Measurements from ENCODE around the gene PLXNB1. TPM values are rescaled to one million over a fixed set of nuclear protein-coding genes. Genes with fewer than 3 reads are reported as not detected.
A peak's percentile ranks its signal among the peaks of the same experiment; 100 is the strongest.
"Not testable (repeated sequence)": the region's sequence is repeated elsewhere in the genome, so short reads cannot be mapped to it uniquely, and the experiment has no call there.

Gene PLXNB1
- total RNA-seq, 1 experiment from 2014 or later, result 7.0 TPM

DNA sequence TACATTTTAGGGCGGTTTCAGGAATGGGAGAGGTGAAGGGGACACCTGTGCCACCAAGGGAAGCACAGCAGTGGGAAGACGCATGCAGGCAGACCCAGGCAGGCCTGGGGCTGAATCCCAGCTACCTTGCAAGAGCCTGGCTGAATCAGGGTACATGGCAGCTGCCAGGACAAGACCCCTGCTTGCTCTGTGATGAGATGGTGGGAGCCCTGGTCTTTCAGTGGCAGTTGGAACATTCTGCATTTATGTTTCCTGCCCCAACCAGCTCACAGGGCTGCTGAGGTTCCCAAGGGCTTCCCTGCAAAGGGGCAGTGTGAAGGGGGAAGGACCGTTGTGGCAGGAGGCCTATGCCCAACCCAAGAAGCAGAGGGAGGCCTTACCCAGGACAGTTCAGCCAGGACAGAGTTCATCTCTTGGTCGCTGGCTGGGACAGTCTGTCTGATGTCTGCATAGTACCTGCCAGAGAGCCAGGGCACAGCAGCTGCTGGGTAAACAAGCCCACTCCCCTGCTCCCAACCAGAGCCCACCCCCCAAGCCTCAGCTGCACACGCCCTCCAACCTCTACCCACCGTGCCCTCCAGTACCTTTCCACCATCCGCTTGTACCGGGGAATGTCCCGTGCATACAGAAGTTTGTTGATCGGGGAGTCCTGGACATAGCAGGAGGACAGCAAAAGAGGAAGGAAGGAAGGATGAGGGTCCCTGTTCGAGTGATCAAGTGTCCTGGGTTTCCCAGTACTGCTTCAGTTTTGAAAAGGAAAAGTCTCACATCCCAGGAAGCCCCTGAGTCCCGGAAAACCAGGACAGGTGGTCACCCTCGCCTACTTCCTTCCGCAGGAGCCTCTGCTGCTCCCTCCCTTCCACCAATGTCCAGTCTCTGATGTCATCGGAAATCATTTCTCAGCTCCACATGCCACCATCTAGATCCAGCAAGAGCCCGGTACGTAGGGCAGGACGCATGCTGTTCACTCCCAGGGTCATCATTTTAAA lies 23.1 kb downstream of the PLXNB1 start:
- Histone ChIP-seq H3K27me3 (no peaks in the 10 kb centered on the region), H3K36me3 (no peaks in the 10 kb centered on the region), H3K9me3 (no peaks in the 10 kb centered on the region), H3K4me3 (no peak overlapping the region)
- DNase-seq, result no peak

DNA sequence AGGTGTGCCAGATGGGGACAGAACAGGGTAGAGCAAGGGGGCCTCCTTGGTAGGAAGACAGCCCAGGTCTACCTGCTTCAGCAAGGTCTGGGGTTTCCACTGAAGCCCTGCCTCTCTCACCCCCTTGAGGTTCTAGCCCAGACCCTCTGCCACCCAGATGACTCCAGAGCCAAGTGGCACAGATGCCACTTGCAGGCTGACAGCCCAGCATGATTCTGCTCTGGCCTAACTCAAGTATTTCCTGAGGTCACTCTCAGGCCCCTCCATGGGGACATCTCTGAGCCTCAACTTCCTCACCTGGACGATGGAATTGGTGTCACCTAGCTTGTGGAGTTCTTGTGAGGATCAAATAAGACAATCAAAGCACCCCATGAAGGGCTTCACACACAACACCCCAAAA lies 23.9 kb downstream of the PLXNB1 start:
- H3K36me3 ChIP-seq, result no peaks in the 10 kb centered on the region
- H3K4me3 ChIP-seq, result no peak overlapping the region
- H3K27me3 ChIP-seq, result no peaks in the 10 kb centered on the region
- H3K9me3 ChIP-seq, result no peaks in the 10 kb centered on the region
- no peak for DNase-seq

DNA sequence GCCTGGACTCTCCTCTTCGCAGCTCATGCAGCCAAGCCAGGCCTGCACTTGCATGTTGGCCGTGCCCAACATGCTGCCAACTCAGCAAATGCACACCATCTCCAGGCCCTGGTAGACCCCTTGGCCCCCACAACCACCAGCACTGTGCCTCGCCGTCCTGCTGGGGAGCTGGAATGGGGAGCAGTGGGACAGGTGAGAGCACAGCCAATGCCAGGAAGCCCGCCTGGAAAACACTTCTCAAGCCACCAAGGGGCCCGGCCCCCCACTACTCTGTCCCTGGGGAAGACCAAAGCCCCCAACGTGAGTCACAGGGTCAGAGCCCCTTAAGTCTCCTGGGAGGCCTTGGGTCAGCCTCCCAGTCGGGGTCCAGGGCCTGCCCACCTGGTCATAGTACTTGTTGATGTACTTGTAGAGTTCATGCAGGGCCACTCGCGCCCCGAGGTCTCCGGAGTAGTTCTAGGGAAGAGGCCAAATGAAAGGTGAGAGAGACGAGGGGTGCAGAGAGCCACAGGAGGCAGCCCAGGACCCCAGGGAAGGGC lies 24.5 kb downstream of the PLXNB1 start:
- Histone ChIP-seq H3K27me3 (no peaks in the 10 kb centered on the region), H3K4me3 (no peak overlapping the region), H3K9me3 (no peaks in the 10 kb centered on the region), H3K36me3 (no peaks in the 10 kb centered on the region)
- no peak for DNase-seq

GRCh38 chr3:48404440-48405342 lies 25.2 kb downstream of the PLXNB1 start:
- DNase-seq, result no peak
- Histone ChIP-seq H3K36me3 (no peaks in the 10 kb centered on the region), H3K4me3 (no peak overlapping the region), H3K9me3 (no peaks in the 10 kb centered on the region), H3K27me3 (no peaks in the 10 kb centered on the region)

- Histone ChIP-seq H3K27me3 (no peaks in the 10 kb centered on the region), H3K4me3 (no peak overlapping the region), H3K36me3 (no peaks in the 10 kb centered on the region), H3K9me3 (no peaks in the 10 kb centered on the region)
- no peak for DNase-seq
Observed at GRCh38 chr3:48403533-48404439, 26.1 kb downstream of the PLXNB1 start.

DNA sequence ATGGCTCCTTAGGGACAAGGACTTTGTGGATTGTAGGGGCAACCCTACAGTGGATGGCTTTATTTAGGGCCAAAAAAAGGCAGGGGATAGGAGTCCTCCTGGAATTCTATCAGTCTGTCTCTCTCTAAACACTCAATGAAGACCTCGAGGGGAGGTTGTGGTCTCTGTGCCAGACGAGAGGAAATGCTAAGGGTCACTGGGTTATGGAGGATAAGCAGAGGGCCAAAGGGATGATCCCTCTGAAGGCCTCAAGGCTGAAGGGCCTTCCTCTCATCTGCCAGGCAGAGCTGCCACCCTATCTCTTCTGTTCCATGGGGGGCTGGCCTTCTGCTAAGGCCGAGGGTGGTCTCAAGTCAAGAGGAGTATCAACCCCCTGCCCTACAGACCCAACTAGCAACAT lies 27.0 kb downstream of the PLXNB1 start:
- DNase-seq, result no peak
- no peaks in the 10 kb centered on the region for H3K27me3 ChIP-seq
- H3K4me3 ChIP-seq, result no peak overlapping the region
- no peaks in the 10 kb centered on the region for H3K36me3 ChIP-seq
- H3K9me3 ChIP-seq, result no peaks in the 10 kb centered on the region

- peak; percentile 91 for DNase-seq
- Histone ChIP-seq H3K27me3 (no peaks in the 10 kb centered on the region), H3K36me3 (no peaks in the 10 kb centered on the region), H3K9me3 (no peaks in the 10 kb centered on the region), H3K4me3 (no peak overlapping the region)
Observed at GRCh38 chr3:48402281-48402732, 27.6 kb downstream of the PLXNB1 start.

- H3K27me3 ChIP-seq, H3K4me3 ChIP-seq, H3K36me3 ChIP-seq, DNase-seq, H3K9me3 ChIP-seq: not testable (repeated sequence)
Observed at GRCh38 chr3:48401434-48401901, 28.4 kb downstream of the PLXNB1 start.

- no peaks in the 10 kb centered on the region for H3K36me3 ChIP-seq
- no peak overlapping the region for H3K4me3 ChIP-seq
- DNase-seq, result no peak
- no peaks in the 10 kb centered on the region for H3K27me3 ChIP-seq
- H3K9me3 ChIP-seq, result no peaks in the 10 kb centered on the region
Observed at GRCh38 chr3:48400824-48401433, 29.0 kb downstream of the PLXNB1 start.

DNA sequence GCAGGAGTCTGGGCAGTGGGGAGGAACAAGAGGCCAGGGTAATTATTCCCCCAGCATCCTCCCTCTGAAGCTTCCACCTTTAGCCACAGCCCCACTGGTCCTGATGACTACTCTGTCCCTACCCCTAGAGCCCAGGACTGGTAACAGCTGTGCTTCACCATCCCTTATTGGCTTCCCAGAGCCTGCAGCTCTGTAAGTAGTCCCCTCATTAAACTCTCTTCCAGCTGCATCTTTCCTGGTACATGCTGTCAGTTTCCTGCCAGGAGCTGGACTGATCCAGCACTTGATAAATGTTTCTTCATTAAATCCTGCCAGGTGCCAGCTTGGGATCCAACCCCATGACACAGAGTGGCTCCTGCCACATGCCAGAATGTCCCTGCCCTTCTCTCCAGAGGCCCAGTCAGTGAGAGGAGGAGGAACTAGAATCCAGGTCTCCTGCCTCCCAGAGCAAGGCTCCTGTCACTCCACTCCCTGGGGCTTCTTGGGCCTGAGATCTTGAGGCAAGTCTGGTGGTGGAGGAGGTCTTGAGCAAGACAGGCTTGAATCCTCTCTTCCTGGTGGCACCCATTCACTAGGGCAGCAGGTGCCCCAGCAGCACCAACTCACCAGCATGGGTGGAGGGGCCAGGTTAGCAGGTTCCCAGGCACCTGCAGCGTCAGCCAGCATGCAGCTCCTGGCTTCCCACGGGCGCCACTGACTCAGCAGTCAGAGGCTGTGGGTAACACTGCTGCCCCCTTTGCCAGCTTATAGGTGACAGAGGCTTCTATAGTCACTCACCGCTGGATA lies 30.3 kb downstream of the PLXNB1 start:
- Histone ChIP-seq H3K27me3 (no peaks in the 10 kb centered on the region; the same call in 1 of the 2 replicates), H3K4me3 (no peak overlapping the region), H3K36me3 (no peaks in the 10 kb centered on the region), H3K9me3 (no peaks in the 10 kb centered on the region)
- DNase-seq, result no peak

DNA sequence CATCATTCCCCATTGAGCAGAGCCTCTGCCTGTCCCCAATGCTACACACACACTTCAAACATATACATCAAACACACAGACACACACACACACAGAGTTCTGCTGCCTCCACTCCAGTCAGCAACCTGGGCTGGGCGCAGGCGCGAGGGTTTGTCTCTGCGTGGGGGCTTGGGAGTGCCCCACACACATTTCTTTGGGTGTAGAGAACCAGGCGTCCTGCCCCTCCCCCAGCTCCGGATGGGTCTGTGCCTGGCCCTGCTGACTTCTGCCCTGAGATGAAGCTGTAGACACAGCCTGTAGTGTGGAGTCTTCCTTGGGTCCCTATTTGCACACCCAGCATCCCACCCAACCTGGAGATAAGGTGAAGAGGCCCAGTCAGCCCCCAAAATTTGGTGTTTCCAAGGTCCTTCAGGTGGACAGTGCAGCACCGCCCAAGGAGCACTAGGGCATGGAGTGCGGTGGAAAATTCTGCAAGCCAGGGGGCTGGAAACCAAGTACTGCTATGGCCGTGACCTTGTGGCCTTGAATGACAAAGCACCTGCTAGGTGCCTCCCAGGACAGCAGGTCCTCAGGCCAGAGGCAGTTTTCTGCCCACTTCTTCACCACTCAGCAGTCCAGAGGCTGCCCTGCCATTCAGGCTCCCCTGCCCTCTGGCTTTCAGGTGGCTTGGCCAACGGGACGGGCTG lies 31.0 kb downstream of the PLXNB1 start:
- no peaks in the 10 kb centered on the region for H3K36me3 ChIP-seq
- H3K27me3 ChIP-seq, result no peaks in the 10 kb centered on the region; the same call in 1 of the 2 replicates
- no peaks in the 10 kb centered on the region for H3K9me3 ChIP-seq
- no peak overlapping the region for H3K4me3 ChIP-seq
- no peak for DNase-seq

DNA sequence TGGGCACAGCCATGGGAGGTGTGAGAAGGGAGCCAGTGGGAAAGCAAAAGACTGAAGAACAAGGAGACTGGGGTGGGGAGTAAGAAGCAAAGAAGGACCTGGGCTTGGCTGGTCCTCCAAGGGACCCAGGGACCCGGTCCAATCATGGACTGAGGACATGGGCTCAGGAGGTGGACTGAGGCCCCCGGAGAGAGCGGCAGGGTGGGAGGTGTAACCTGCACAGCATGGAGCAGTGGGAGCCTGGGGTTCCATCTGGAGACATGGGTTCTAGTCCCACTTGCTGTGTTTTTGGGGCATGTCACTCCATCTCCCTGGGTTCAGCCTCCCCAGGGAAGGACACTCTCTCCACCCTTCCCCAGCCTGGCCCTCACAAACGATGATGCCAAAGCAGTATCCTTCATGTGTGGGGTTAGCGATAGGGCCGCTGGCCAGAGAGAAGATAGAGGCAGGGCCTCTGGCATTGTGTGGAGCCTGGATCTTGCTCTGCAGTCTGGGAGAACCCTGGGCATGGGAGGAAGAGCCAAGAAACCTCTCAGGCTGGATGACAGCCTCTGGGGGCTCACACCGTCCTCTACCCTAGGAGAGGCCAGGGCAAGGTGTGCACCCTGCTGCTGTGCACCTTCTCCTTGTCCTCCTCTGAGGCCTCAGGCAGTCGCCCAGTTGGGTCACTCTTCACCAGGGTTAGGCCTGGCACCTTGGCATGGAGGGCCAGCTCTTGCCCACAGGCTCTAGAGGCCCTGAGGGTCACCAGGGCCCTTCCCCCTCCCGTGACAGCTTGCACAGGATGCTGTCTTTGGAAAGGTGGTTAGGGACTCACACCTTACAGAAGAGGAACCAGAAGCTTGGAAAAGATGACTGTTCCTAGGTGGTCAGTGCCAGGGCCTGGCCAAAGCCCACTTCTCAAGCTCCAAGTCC lies 31.9 kb downstream of the PLXNB1 start:
- Histone ChIP-seq H3K36me3 (no peaks in the 10 kb centered on the region), H3K9me3 (no peaks in the 10 kb centered on the region), H3K4me3 (no peak overlapping the region), H3K27me3 (no peaks in the 10 kb centered on the region; the same call in 1 of the 2 replicates)
- no peak for DNase-seq

DNA sequence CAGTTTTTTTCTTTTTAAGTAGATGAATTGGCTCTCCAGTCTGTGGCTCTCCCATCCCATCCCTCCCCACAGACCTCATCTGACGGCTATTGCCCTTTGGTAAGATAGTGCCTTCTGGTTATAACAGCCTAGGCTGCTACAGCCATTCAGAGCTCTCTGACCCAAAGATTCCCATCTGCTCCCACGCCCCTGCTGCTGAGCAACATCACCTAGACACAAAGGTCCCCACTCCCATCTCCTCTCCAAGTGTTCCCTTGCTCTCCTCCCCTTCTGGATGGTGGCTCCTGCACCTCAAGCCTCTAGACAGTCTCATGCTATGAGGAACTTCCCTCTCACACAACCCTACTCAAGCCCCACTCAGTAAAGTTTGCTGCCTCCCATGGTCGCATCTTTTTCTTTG lies 34.2 kb downstream of the PLXNB1 start:
- DNase-seq, result no peak
- Histone ChIP-seq H3K27me3 (no peaks in the 10 kb centered on the region; the same call in 1 of the 2 replicates), H3K9me3 (no peaks in the 10 kb centered on the region), H3K4me3 (no peak overlapping the region), H3K36me3 (no peaks in the 10 kb centered on the region)

All from MG63 (cell line).